GM18909 (cell line): ENCODE results near the gene NLRP7.
"Not testable (repeated sequence)": the region's sequence is repeated elsewhere in the genome, so short reads cannot be mapped to it uniquely, and the experiment has no call there.

Experiments used
- ATAC-seq: cut with Tn5 transposase; IDR thresholded peaks from one replicate; pipeline ENCODE4 v1.9.1; 2021; ENCODE audit warnings: mild to moderate bottlenecking; ENCODE audit not compliant: unreplicated experiment, poor library complexity

NLRP7 gene

GRCh38 chr19:54947381-54947780 lies at the start of gene NLRP7:
TSS of gene NLRP7 (minus strand) at chr19:54947530.
- no peak for ATAC-seq

- no peak for ATAC-seq
Measured at GRCh38 chr19:54995561-54995960, 48.2 kb upstream of the NLRP7 start.

GRCh38 chr19:54989531-54989930 lies 42.2 kb upstream of the NLRP7 start:
- not testable (repeated sequence) for ATAC-seq

DNA sequence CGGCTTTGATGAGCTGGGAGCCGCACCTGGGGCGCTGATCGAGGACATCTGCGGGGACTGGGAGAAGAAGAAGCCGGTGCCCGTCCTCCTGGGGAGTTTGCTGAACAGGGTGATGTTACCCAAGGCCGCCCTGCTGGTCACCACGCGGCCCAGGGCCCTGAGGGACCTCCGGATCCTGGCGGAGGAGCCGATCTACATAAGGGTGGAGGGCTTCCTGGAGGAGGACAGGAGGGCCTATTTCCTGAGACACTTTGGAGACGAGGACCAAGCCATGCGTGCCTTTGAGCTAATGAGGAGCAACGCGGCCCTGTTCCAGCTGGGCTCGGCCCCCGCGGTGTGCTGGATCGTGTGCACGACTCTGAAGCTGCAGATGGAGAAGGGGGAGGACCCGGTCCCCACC lies 35.2 kb upstream of the NLRP7 start:
- ATAC-seq = not testable (repeated sequence)

- not testable (repeated sequence) for ATAC-seq
Measured at GRCh38 chr19:54973229-54974090, 26.1 kb upstream of the NLRP7 start.

DNA sequence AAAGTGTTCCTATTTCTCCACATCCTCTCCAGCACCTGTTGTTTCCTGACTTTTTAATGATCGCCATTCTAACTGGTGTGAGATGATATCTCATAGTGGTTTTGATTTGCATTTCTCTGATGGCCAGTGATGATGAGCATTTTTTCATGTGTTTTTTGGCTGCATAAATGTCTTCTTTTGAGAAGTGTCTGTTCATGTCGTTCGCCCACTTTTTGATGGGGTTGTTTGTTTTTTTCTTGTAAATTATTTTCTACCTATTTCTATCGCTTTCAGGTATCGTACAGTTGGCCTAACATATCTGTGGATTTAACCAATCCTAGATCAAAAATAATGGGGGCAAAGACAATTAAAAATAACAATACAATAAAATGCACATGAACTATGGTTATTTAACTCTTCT lies 24.1 kb upstream of the NLRP7 start:
- ATAC-seq = not testable (repeated sequence)

- ATAC-seq = no peak
Measured at GRCh38 chr19:54969647-54970046, 22.3 kb upstream of the NLRP7 start.

- no peak for ATAC-seq
Measured at GRCh38 chr19:54967611-54968010, 20.3 kb upstream of the NLRP7 start.

DNA sequence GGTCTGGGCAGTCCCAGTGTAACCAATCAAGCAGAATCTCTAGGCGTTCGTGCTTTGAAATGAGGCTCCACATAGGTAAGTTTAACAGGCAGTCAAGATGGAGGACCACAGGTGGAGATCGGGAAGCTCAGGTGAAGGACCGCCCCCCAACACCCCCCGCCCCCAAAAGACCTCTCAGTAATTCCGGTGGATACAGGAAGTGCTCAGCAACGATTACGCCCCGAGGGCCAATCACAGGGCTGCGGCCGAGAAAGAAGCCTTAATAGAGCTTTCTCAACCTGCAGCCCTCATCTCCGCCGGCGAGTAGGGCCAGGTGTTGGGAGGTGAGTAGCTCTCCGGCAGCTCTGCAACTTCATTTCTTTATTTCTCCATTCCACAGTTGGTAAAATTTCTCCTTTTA lies 17.7 kb upstream of the NLRP7 start:
- ATAC-seq = not testable (repeated sequence)

DNA sequence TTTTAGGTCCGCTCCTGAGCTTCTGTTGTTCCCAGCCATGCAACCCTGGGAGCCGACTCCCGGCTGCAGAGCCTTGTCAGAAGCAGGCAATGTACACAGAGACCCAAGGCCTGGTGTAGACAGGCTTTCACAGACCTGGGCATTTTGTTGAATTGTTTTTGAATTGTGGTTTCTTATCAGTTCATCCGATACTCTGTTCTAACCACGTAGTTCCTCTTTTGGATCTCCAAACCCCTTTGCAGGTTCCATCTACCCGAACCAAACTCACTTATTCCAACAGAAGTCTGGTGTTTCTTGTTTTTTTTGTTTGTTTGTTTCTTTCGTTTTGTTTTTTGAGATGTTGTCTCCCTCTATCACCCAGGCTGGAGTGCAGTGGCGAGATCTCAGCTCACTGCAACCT lies 12.5 kb upstream of the NLRP7 start:
- ATAC-seq = no peak

DNA sequence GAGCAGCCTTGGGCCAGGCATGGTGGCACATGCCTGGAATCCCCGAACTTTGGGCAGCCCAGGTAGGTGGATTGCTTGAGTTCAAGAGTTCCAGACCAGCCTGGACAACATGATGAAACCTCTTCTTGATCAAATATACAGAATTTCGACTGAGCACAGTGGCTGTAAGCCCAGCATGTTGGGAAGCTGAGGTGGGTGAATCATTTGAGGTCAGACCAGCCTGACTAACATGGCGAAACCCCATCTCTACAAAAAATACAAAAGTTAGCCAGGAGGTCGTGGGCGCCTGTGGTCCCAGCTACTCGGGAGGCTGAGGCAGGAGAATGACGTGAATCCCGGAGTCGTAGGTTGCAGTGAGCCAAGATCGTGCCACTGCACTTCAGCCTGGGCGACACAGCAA lies 8.0 kb upstream of the NLRP7 start:
- no peak for ATAC-seq

DNA sequence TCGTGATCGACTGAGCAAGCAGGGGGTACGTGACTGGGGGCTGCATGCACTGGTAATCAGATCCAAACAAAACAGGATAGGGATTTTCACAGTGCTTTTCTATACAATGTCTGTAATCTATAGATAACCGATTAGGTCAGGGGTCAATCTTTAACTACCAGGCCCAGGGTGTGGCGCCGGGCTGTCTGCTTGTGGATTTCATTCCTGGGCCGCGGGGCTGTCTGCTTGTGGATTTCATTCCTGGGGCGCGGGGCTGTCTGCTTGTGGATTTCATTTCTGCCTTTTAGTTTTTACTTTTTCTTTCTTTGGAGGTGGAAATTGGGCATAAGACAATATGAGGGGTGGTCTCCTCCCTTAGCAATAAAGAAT lies 6.0 kb upstream of the NLRP7 start:
- ATAC-seq = not testable (repeated sequence)

DNA sequence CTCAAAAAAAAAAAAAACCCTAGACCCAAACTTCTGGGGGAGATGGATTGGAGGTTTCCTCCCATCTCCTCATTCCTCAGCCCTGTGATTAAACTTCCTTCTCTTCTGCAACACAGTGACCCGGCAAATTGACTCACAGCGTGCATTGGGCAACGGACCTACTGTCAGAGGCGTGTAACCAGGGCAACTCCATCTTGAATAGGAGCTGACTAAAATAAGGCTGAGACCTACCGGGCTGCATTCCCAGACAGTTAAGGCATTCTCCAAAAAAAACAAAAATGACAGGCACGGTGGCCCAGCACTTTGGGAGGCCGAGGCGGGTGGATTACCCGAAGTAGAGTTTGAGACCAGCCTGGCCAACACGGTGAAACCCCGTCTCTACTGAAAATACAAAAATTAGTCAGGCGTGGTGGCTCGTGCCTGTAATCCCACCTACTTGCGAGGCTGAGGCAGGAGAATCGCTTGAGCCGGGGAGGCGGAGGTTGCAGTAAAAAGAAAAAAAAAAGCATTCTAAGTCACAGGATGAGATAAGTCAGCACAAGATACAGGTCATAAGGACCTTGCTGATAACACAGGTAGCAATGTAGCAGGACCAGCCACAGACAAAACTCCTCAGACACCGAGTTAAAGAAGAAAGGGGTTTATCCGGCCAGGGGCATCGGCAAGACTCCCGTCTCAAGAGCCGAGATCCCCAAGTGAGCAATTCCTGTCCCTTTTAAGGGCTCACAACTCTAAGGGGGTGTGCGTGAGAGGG lies 5.4 kb upstream of the NLRP7 start:
- no peak for ATAC-seq

GRCh38 chr19:54950580-54950979 lies 3.2 kb upstream of the NLRP7 start:
- not testable (repeated sequence) for ATAC-seq

DNA sequence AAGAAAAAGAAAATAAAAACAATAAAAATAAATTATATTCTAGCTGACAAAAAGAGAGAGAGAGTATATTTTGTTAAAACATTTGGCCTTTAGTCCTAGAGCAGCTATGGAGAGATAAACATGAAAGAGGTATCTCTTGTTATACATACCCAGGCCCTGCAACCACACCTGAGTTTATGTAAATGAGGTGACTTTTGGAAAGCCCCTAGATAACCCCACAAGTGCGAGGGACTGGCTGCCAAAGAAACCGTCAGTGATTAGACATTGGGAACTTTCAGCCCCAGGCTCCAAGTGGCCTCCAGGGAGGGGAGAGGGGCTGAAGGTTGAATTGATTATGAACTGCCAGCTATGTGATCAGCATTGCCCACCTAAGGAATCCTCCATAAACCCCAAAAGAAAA lies 2.1 kb upstream of the NLRP7 start:
- ATAC-seq = no peak

- not testable (repeated sequence) for ATAC-seq
Measured at GRCh38 chr19:54943772-54944361, 3.5 kb downstream of the NLRP7 start.

GRCh38 chr19:54939538-54939937 lies 7.8 kb downstream of the NLRP7 start:
- not testable (repeated sequence) for ATAC-seq

- no peak for ATAC-seq
Measured at GRCh38 chr19:54938906-54939305, 8.4 kb downstream of the NLRP7 start.

- no peak for ATAC-seq
Measured at GRCh38 chr19:54937926-54938325, 9.4 kb downstream of the NLRP7 start.

- ATAC-seq = no peak
Measured at GRCh38 chr19:54928299-54928698, 19.0 kb downstream of the NLRP7 start.

DNA sequence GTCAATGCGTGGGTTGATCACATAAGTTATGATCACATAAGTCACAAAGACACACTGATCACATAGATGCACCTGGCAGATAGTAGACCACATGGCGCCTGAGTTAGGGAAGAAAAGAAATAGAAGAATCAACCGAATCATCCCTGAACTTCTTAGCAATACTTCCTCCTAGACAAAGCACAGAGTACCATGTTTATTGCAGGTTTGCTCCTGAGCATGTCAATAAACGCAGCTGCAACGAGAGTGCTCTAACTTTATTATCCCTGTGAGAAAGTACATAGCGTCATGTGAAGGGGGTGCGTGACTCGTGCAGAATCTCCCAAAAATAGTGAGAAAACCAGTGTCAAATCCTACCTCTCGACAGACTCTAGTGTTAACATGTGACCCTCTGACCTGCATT lies 24.1 kb downstream of the NLRP7 start:
- no peak for ATAC-seq
